HG03575 (cell line): ENCODE results near the gene RPL22.

ENCODE experiments used
- ATAC-seq: cut with Tn5 transposase; IDR thresholded peaks from one replicate; pipeline ENCODE4 v1.9.1; 2021; ENCODE audit not compliant: unreplicated experiment, insufficient number of reproducible peaks, low FRiP score; ENCODE audit errors: extremely low read depth

Gene RPL22

DNA sequence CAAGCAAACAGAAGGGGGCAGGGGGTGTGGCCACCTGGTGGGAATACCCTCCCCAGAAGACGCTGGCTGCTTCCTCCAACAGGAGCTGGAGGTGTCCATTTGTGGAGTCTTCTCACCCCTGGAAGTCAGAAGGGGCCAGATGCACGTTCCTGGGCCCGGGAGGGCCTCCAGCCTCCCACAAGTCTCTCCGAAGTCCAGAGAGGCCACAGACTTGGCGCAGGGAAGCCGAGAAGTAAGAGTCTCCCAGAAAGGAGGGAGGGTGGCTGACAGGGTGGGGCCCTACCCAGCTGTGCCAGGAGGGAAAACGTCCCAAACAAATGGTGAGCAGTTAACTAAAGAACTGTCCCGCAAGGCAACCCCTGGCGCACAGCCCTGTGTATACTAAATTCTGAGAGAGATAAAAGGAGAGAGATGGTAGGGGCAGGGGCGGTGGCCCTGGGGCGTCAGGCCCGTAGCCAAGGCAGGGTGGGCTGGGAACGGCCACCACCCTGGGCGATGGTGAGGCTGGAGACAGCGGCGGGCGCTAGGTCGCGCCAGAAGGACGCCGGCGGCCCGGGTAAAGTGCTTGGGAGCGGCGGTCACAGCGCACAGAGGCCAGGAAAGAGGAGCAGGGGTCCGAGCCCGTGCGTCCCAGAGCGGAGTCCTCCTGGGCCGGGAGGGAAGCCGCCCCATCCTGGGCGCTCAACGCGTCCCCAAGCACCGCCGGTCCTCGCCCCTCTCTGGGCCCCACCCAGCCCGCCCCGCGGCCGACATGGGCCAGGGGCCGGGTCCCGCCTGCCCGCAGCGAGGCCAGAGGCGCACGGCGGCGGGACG, 20.4 kb downstream of the RPL22 start:
- no peak for ATAC-seq

DNA sequence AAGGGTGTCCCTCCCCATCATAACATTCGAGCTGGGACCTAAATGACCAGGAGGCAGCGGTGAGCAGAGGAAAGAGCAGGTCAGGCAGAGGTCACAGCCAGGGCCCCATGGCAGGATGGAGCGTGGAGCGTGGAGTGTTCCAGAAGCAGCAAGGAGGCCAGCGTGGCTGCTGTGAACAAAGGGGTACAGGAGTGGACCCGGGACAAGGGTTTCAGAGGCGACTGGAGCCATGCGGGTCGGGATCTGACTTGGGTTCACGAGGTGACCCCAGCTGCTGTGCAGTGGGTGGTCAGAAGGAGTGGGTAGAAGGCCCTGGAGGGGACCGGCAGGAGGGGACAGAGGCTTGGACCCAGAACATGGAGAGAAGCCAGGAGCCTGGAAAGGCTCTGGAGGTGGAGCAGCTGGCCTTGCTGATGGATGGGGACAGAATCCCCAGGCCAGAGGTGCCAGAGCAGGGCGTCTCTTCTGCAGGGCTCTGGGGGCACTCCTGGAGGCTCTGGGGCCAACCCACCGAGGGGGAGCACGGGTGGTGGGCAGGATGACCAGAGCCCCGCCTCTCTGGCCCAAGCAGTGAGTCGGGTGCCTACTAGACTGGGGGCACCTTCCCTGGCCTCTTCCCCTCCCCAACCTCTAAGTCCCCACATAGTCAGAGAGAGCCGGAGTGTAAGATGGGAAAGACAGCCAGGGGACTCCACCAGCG, 21.6 kb downstream of the RPL22 start:
- no peak for ATAC-seq

DNA sequence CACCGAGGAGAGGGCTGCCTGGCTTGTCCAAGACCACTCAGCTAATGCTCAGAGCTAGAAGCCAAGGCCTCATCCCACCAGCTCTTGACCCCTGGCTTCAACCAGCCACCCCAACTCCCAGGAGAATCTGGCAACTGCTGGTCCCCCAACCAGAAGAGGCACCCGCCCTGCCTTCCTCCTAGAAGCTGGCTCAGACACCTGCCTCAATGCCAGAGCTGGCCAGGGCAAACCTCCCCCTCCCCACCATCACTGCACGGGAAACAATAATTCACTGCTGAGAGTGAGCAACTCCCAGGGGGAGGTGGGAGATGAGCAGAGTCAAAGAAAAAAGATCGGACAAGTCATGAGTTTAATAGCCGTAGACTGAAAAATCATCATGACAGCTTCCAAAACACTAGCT, 22.6 kb downstream of the RPL22 start:
- ATAC-seq = no peak

DNA sequence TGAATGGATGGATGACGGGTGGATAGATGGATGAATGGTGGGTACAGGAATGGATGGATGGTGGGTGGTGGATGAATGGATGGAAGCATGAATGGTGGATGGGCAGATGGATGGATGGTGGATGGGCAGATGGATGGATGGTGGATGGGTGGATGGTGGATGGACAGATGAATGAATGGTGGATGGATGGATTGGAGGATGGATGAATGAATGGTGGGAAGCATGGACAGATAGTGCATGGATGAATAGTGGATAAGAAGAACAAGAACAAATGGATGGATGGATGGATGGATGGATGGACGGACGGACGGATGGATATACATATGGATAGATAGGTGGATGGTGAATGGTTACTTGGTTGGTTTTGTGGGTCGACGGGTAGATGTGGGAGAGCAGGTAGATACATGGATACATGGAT, 24.0 kb downstream of the RPL22 start:
- no peak for ATAC-seq

DNA sequence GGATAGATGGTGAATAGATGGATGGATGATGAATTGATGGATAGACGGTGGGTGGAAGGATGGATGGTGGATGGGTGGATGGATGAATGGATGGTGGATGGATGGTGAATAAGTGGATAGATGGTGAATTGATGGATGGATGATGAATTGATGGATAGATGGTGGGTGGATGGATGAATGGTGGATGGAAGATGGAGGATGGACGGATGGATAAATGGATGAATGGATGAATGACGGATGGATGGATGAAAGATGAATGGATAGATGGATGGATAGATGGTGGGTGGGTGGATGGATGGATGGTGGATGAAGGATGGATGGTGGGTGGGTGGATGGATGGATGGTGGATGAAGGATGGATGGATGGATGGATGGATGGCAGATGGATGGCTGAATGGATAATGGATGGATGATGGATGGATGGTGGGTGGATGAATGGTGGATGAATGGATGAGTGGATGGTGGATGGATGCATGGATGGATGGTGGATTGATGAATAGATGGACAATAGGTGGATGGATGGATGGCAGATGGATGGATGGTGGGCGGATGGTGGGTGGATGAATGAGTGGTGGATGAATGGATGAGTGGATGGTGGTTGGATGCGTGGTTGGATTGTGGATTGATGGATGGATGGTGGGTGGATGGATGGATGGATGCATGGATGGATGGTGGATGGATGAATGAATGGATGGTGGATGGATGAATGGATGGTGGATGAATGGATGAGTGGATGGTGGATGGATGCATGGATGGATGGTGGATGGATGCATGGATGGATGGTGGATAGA, 24.6 kb downstream of the RPL22 start:
- ATAC-seq = no peak

DNA sequence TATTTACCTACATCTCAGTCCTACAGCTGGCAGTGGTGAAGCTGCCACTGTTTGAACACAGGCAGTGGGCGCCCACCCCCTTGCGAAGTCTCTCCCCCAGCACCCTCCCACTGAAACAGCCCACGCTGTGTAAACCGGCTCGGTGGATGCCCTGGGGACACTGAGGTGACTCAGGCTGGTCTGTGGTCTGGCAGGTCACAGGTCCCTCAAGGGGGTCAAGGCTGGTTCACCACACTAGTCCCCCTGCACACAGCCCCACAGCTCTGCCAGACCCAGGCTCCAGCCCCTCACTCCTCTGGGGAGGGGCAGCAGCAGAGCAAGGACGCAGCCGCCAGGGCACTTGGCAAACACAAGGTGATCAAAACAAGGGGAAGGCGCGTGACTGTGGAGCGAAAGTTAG, 26.8 kb downstream of the RPL22 start:
- no peak for ATAC-seq

DNA sequence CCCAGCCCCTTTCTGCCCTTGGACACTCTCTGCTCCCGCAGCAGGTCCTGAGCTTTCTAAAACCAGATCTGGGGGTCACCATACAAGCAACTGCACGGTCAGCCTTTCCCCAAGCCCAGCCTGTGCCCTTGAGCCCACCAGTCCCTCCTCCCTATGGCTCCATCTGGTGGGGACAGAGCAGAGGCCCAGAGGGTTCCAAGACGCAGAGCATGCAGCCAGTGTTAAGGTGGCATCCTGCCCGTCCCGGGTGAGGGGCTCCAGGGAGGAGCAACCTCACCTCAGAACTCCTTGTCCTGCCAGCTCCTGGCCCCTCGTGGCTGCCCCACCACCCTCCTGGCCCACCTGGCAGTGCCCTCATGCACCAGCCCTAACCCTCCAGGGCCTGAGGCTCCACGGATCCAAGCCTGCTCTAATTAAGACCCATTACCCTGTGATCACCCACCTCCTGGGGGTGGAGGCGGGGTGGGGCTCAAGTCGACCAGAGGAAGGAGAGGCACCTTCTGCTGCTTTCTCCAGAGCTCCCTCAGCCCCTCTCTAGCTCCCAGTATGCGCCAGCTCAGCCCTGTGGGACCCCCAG, 27.8 kb downstream of the RPL22 start:
- ATAC-seq = no peak

DNA sequence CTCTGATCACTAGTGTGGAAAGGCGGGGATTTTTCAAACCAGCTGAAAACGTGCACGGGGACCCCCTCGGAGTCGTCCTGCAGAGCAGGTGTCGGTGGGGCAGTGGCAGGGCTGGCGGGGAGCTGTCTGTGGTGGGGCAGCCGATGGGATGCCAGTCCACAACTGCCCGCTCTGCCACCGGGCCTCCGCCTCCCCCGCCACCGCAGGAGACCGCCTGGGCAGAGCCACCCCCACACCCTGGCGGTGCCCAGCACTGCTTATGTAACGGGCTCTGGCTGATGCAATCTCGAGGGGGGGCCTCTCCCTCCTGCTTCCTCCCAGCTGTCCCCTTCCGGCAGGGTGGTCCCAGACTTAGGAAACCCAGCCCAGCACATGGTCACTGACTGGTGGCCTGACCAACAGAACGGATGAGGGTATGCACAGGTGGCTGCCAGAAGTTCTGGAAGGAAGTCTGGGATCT, 28.6 kb downstream of the RPL22 start:
- ATAC-seq = no peak

DNA sequence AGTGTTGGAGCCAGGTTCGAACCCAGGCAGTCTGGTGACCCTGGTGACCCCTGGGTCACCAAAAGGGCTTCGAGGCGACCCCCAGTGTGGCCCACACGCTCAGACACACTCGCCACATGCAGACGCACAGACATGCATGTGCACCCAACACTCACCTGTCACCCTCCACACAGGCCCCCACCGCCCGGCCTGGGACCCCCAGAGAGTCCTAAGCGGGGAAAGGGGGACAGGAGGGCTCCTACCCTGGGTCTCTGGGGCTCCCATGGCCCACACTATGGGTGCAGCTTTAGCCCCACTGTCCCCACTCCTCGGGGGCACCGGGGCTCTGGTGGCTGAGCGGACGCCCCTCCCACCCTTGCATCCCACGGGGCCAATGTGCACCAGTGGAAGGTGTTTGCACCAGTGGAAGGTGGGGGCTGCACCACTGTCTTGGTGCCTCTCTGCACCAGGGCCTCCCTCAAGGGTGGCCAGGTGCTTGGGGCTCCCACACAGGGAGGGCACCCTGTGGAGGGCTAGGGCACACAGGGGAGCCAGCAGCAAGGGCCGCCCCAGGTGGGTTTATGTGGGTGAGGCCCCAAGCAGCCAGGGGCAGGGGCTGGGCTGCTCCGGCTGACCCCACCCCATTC, 29.2 kb downstream of the RPL22 start:
- no peak for ATAC-seq

DNA sequence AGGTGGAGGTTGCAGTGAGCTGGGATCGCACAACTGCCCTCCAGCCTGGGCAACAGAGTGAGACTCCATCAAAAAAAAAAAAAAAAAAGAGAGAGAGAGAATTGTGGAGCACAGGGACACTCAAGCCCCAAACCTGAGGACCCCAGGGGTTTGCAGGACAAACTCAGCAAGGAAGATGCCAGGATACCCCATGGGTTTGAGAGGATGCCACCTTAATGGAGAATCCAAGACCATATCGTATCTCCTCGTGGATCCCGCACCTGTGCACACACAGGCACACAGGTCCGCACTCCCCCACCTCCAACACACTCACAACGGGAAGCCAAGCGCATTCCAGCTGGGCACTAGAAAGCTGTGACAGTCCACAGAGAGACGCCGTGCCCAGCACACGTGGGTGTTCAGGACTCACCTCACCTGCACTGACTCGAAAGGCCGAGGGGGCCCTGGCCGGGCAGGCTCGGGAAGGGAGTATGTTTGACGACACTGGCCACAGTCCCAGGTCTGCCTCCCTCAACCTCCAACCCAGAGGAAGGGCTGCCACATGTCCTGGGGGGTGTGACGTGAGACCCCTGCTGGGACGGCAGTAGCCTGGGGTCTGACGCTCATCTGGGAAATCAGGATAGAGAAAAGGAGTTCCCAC, 30.3 kb downstream of the RPL22 start:
- ATAC-seq = no peak

DNA sequence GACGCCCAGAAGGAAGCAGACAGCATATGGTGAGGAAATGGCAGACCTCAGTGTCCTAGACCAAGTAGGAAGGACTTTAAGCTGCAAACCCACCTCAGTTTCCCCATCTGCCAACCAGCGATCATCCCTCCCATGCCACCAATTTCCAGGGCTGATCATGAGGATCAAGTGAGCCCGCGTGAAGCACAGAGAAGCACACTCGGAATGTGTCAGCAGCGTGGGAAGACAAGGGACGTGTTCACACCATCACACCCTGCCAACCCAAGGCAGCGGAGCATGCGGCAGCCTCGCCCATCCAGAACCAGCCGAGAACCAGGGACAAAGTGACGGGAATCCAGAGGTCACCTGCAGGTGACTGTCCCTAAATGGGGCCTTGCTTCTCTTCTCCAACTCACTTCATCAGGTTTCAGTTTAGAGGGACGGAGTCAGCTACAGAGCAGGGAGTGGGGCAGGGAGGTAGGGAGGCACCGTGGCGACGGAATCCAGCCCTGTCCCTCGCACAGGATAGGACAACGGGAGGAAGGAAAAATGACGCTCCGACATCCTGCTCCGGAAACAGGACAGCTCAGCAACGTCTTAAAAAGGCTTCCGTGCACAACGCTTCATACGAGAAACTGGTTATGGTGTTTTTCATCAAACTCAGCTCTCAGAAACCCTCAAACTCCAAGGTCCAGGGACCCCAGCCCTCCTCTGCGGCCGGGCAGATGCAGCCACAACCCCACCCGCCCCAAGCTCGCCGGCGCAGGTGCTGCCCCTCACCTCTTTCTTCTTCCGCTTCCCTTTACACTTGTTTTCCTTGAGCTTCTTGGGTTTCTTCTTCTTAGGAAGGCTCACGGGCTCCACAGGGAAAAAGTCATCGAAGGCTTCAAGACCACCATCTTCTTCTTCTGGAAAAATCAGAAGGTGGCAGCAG, 31.7 kb downstream of the RPL22 start:
- no peak for ATAC-seq

DNA sequence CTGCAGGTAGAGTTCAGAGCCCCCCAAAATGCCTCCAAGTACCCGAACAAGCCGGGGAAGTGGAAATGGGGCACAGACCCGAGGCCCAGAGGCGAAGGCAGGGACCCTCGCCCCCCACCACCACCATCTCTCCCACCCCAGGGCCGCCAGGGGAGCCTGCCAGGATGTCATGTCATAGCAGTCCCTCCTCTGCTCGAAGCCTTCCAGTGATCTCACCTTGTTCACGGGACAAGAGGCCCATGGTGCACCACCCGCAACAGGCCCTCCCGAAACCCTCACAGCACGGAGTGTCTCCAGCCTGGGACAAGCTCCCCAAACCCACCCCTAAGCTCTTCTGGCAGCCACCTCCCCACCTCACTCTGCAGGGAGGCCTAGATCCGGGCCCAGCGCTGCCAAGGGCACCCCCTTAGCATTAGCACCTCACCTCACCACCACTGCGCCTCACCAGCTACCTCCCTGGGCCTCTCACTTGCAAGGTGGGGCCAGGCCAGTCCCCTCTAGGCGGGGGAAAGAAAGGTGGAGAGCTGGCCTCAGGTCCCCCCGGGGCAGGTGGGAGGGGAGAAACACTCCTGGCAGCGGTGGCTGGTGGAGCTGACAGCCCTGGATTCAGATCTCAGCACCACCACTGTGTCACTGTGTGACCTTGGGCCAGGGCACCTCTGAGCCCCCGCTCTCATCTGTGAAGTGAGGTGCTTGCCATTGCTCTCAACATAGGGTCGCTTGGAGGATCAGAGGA, 32.6 kb downstream of the RPL22 start:
- no peak for ATAC-seq

DNA sequence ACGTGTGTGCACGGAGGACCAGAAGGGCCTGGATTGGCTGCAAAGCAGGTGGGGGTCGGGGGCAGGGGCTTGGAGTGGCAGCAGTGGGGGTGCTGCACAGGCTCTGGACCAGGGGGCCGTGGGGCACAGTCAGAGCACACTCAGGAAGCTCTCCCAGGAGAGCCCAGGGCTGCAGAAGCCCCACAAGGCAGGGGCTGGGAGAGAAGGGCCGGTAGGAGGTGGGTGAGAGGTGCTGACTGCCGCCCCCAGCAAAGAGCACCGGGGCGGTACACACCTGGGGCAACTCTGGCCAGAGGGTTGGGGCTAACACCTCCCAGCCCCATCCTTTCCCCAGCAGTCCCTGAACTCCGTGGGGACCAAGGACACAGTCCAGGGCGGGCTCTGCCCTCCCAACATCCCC, 33.2 kb downstream of the RPL22 start:
- no peak for ATAC-seq

DNA sequence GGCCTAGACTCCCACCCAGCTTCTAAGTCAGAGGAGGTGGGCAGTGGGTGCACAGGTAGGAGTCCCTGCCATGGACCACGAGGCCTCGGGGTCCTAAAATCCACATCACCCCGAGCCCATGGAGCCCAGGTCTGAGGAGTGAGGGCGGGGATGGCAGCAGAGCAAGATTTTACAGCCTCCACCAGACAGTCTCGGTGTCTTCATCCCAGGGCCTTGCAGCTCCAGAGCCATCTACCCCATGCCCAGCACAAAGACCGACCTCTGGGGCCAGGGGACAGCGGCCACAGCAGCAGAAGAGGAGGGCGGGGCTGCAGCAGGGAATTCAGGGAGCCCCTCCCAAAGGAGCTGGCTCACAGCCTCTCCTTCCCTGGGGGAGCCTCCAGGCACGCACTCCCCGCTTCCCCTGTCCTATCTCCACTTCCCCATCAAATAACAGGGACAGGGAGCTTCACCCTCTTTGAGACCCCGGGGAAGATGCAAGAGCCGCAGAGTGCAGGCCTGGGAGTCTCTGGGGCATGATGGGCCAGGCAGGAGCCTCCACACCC, 33.9 kb downstream of the RPL22 start:
- no peak for ATAC-seq

DNA sequence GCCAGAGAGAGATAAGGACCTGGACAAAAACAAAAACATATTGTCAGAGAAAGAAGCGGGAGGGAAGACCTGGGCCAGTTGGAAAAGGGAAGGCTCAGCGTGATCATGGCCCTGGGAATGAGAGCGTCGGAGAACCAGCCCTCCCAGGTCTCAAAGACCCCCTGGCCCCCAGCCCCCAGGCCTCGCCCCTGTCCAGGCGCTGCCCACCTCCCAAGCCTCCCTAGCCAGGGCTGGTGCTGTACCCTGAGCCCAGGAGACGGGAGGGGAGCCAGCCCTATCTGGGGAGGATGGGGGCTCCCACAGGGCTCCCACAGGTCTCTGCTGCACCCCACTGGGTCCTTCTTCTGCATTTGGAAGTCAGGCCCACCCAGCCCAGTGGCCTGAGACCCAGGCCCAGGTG, 34.4 kb downstream of the RPL22 start:
- ATAC-seq = no peak

DNA sequence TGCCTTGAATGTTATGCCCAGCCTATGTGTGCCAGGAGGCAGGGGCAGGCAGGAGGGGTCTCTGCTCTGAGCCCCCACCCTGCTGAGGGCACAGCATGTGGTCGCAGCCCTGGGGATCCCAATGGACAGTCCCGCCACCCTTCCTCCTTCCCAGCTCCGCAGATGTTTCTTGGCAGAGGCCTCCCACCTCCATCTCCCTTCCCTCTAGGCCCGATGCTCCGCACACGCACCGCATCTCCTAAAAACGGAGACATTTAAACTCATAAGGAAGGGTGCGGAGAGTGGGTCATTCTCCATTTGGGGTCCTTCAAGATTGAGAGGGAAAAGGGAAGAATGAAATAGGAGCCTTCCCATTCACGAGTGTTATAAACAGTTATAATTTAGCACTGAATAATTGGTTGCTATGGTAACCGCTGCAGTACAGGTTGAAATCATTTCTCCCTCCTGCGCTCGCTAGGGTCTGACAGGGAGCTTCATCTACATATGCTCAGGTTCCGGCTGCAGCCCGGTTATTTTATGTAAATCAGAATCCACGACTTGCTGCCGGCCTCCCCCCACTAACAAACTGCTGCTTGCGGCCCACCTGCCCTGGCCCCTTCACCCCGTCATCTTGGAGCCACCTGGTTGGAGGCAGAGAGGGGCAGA, 35.3 kb downstream of the RPL22 start:
- no peak for ATAC-seq
